NCI-H146 (cell line): ENCODE results near the gene TAGLN.
A peak's percentile ranks its signal among the peaks of the same experiment; 100 is the strongest.
"Not testable (repeated sequence)": the region's sequence is repeated elsewhere in the genome, so short reads cannot be mapped to it uniquely, and the experiment has no call there.

Experiments
- DNase-seq: peaks from one replicate; lab custom pipeline; 2025; lab: John Stamatoyannopoulos, UW

The TAGLN gene

GRCh38 chr11:117180661-117181585 is 18.2 kb upstream of the TAGLN start:
- peak; percentile 27 for DNase-seq

GRCh38 chr11:117181586-117182550 is 17.3 kb upstream of the TAGLN start:
- DNase-seq, result no peak

- no peak for DNase-seq
Observed at GRCh38 chr11:117182551-117182935, 16.6 kb upstream of the TAGLN start.

DNA sequence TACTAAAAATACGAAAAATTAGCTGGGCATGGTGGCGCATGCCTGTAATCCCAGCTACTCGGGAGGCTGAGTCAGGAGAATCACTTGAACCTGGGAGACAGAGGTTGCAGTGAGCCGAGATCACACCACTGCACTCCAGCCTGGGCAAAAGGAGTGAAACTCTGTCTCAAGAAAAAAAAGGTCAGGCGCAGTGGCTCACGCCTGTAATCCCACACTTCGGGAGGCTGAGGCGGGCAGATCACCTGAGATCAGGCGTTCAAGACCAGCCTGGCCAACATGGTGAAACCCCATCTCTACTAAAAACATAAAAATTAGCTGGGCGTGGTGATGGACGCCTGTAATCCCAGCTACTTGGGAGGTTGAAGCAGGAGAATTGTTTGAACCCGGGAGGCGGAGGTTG is 16.0 kb upstream of the TAGLN start:
- DNase-seq, result not testable (repeated sequence)

GRCh38 chr11:117183724-117184349 is 15.3 kb upstream of the TAGLN start:
- DNase-seq, result no peak

DNA sequence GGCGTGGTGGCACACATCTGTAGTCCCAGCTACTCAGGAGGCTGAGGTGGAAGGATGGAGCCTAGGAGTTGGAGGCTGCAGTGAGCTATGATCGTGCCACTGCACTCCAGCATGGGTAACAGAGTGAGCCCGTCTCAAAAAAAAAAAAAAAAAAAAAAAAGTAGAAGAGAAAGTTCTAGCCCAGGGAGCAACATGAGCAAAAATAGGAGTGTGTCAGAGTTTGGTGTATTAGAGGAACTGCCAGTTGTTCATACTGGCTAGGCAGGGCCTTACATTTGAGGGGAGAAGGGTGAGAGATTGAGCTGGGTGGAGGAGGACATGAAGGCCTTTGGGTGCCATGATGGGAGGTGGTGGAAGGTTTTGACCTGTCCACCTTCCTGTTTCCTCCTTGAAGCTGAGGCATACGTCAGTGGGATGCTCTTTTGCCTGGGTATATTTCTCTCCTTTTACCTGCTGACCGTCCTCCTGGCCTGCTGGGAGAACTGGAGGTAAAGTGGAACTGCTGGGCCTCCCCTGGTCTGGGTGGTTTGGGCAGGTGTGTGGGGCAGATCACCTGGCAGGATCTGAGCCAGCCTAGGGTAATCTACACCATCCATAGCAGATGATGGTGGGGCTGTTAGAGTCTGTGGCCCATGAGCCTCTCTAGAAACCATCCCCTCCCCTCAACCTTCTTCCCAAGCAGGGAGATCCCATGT is 13.3 kb upstream of the TAGLN start:
- DNase-seq, result no peak

GRCh38 chr11:117186431-117186761 is 12.8 kb upstream of the TAGLN start:
- no peak for DNase-seq

- DNase-seq, result no peak
Observed at GRCh38 chr11:117187007-117187406, 12.2 kb upstream of the TAGLN start.

DNA sequence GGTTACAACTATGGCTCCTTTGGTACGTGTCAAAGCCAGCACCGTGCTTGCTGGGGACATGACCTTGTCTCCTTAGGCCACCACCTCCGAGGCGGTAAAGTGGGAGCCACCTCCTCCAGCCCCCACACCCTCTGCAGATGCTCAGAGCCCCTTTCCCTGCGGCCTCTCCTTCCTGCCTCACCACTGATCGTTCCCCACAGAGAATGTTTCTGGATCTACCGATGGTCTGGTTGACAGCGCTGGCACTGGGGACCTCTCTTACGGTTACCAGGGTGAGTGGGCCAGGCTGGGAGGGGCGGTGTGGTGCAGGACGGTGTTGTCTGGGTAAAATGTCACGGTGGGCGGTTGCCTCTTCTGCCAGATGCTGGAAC is 11.8 kb upstream of the TAGLN start:
- no peak for DNase-seq

DNA sequence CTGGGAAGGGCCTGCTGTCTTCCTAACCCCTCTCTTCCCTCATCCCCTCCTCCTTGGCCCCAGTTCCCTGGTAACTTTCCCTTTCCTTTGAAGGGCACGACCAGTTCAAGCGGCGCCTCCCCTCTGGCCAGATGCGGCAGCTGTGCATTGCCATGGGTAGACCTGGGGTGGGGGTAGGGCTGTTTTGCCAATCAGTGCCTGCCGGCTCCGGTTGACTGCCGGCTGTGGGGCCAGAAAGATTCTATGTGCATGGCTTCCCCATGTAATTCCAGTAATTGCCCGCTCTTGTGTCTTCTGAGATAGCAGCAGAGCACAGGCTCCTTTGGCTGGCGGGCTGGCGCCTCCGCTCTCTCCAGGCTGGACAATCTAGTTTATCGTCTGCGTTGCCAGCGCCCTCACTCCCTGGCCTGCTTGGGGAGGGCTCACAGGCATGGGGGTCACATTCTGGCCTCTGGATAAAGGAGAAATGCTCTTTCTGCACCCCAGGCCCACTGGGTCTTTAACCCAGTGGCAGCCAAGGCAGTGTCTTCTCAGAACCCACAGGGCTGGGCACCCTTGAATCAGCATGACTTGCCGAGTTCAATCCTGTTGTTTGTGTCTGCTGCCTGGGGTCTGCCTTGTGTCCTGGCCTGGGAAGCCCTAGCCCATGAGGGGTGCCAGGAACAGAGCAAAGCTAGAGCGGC is 11.2 kb upstream of the TAGLN start:
- DNase-seq, result no peak

GRCh38 chr11:117188620-117189081 is 10.5 kb upstream of the TAGLN start:
- DNase-seq, result no peak

GRCh38 chr11:117189191-117189940 is 9.8 kb upstream of the TAGLN start:
- no peak for DNase-seq

DNA sequence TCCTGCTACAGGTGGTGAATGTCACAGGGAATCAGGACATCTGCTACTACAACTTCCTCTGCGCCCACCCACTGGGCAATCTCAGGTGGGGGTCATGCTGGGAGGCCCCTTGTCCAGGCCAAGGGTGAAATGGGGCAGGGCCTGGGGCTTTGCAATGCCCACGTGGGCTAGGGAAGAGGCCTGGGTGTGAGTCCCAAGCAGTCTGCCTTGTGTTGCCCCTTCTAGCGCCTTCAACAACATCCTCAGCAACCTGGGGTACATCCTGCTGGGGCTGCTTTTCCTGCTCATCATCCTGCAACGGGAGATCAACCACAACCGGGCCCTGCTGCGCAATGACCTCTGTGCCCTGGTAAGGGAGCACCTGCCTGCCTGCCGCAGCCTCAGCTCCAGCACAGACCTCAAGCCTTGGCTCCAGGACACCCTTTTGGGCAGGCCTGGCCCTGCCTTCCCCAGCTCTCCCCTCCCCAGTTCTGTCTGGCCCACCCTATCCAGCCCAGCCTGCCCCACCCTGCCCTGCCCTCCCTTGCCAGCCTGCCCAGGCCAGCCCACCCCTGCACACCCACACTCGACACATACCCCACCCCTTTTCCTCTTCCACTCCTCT is 9.1 kb upstream of the TAGLN start:
- no peak for DNase-seq

DNA sequence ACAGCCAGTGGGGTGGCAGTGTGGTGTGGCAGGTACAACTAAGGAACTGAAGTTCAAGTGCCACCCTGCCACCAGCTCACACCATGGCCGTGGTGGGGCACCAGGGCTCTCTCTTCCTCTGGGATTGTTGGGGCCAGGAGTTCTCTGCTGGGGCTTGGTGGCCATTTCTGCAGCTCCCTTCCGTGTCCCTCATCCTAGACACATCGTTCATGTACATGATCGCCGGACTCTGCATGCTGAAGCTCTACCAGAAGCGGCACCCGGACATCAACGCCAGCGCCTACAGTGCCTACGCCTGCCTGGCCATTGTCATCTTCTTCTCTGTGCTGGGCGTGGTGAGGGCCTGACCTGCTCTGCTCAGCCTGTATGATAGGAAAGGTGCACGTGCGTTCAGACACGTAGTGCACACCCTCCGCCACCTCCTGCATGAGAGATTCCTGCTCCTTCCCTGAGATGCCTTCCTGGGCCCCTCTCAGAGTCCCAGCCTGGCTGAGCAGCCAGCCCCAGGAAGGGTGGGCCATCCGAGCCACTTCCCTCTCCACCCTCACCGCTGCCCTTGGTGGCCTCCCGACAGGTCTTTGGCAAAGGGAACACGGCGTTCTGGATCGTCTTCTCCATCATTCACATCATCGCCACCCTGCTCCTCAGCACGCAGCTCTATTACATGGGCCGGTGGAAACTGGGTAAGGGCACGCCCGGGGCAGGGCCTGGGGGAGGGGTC is 7.3 kb upstream of the TAGLN start:
- DNase-seq, result no peak

GRCh38 chr11:117192401-117192875 is 6.7 kb upstream of the TAGLN start:
- no peak for DNase-seq

DNA sequence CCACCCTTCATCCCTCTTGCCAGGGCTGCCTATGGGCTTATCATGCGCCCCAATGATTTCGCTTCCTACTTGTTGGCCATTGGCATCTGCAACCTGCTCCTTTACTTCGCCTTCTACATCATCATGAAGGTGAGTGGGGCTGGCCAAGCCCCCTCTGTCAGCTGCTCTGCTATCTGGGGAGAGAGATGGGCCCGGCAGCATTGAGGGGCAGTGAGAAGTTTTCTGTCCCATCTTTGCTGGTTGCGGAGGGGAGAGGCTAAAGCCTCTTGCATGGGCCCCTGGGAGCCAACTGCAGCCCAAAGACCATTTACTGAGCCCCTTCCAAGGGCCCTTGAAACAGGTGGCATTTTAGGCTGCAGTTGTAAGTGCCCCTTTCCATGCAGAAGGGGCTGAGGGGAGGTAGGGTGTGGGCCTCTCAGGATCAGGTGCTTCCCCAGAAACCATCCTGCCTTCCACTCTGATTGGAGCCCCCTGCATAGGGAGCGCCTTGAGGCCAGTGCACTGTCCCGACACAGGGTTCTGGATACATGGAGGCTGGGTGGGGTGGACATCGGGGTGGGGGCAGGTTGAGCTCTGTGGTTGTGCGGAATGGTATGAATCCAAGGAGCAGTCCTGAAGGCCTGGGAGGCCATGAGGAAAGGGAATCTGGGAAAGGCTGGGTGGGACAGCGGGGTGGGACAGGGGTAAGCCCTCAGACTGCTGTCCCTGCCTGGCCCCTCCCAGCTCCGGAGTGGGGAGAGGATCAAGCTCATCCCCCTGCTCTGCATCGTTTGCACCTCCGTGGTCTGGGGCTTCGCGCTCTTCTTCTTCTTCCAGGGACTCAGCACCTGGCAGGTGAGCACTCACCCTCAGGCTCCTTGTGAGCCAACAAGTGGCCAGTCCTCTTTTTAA is 5.8 kb upstream of the TAGLN start:
- no peak for DNase-seq

- DNase-seq, result no peak
Observed at GRCh38 chr11:117194267-117194666, 4.9 kb upstream of the TAGLN start.

DNA sequence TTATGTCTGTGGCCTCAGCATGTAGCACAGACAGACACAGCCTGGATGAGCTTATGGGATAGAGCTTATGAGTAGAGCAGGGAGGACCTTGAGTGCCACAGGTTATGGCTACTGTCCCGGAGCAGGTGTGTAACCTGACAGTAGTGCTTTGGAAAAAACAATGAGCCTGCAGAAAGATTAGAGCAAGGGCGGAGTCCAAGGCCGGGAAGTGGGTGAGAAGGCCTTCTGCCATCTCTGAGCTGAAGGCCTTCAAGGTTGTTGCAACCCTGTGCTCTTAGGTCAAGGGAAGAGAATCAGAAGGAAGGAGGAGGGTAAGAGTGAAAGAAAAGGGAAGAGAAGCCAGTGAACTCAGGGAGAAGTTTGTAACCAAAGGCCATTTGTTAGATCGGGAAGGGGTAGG is 3.9 kb upstream of the TAGLN start:
- DNase-seq, result no peak
